ENCODE results near the gene DUSP22.

The DUSP22 gene

DNA sequence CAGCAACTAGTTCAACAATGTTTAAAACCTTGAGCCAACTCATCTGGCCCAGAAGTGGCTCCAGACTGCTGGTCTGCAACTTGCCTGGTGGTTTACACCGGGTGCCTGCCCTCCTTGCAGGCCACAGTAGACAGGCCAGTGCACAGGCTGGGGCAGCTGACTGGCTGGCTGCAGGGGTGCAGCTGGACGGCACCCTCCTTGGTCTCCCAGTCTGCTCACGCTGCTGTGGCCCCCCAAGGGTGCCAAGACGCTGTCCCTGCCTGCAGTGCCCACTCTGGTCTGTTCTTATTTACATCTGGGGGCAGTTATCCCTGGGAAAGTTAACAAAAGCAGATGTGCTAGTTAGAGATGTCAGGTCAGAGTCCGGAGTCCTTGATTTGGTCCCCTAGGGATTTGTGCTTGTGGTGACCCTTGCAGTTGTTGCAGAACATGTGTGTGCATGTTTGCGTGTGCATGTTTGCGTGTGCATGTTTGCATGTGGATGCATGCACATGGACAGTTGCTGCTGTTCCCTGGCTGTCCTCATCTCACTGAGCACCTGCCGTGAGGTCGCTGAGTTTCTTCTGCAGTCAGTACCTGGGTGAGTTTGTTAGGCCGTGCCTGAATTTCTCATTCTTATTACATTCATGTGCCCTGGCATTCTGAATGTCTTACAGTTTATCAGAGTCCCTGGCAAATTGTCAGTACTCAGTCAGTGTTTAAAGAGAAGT, 51.1 kb downstream of the DUSP22 start:
- Histone ChIP-seq H2AFZ (ENCODE audit: low read length) (no peak overlapping the region), H3K9me2 (replicated peaks; ENCODE audit: insufficient read depth, low read length) (no peaks in the 10 kb centered on the region), H3K27ac (ENCODE audit: low read length) (no peak overlapping the region), H3K9me3 (replicated peaks; ENCODE audit: insufficient read depth, low read length) (no peaks in the 10 kb centered on the region), H3F3A (ENCODE audit: insufficient read depth, low read length) (no peaks in the 10 kb centered on the region), H3K9ac (ENCODE audit: low read length) (no peak overlapping the region), H3K4me3 (ENCODE audit: low read length) (no peak overlapping the region), H4K20me1 (ENCODE audit: insufficient read depth, low read length) (no peaks in the 10 kb centered on the region), H3K27me3 (replicated peaks; ENCODE audit: insufficient read depth, low read length) (no peaks in the 10 kb centered on the region), H3K79me2 (ENCODE audit: low read length) (peaks cover 84% of the 10 kb centered on the region), H3K4me2 (ENCODE audit: low read depth, low read length) (no peak overlapping the region), H3K36me3 (replicated peaks; ENCODE audit: insufficient read depth, low read length) (peaks cover 18% of the 10 kb centered on the region), H3K4me1 (ENCODE audit: low read length) (no peaks in the 10 kb centered on the region; the same call in 1 of the 2 replicates)
- TF ChIP-seq EZH2 (optimal IDR thresholded peaks at IDR 0.05; ENCODE audit: low read depth, low read length) = no peak
- no peak for TF ChIP-seq EZH2phosphoT487 (IDR thresholded peaks at IDR 0.05; ENCODE audit: low read length)
- TF ChIP-seq, protein P1, sequence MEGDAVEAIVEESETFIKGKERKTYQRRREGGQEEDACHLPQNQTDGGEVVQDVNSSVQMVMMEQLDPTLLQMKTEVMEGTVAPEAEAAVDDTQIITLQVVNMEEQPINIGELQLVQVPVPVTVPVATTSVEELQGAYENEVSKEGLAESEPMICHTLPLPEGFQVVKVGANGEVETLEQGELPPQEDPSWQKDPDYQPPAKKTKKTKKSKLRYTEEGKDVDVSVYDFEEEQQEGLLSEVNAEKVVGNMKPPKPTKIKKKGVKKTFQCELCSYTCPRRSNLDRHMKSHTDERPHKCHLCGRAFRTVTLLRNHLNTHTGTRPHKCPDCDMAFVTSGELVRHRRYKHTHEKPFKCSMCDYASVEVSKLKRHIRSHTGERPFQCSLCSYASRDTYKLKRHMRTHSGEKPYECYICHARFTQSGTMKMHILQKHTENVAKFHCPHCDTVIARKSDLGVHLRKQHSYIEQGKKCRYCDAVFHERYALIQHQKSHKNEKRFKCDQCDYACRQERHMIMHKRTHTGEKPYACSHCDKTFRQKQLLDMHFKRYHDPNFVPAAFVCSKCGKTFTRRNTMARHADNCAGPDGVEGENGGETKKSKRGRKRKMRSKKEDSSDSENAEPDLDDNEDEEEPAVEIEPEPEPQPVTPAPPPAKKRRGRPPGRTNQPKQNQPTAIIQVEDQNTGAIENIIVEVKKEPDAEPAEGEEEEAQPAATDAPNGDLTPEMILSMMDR (IDR thresholded peaks at IDR 0.05; ENCODE audit: low read length) = no peak
- DNase-seq = no peak

DNA sequence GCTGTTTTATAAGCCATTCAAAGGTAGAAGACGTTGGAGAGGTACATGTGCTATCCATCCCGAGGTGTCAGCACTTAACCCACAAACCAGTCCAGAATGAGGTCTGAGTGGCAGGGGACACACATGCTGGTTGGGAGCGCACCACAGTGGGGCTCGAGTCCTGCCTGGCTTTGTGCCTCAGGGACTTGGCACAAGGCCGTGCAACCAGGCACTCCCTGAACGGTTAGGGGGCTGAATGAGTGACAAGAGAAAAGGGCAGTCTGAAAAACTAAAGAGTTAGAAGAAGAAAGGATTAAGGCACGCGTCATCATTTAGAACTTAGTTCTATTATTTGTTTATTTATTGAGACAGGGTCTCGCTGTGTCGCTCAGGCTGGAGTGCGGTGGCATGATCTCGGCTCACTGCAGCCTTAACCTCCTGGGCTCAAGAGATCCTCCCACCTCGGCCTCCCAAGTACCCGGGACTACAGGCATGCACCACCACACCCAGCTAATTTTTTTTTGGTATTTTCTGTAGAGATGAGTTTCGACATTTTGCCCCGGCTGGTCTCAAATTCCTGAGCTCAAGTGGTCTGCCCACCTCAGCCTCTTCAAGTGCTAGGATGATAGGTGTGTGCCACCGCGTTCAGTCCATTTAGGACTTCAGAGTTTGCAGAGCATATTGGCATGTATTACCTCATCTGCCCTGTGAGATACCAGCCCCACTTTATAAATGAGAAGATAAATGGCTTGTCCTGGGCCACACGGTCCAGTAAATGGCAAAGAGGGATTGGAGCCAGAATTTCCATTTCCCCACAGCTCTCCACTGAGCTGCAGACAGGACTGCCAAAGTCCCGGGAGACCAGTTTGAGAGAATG, 51.9 kb downstream of the DUSP22 start:
- DNase-seq = no peak
- TF ChIP-seq EZH2 (optimal IDR thresholded peaks at IDR 0.05; ENCODE audit: low read depth, low read length) (no peak), EZH2phosphoT487 (IDR thresholded peaks at IDR 0.05; ENCODE audit: low read length) (no peak)
- TF ChIP-seq, protein P1 (IDR thresholded peaks at IDR 0.05; ENCODE audit: low read length) = no peak

GRCh38 chr6:344816-345340, 52.6 kb downstream of the DUSP22 start:
- no peaks in the 10 kb centered on the region for H3K9me2 ChIP-seq (replicated peaks; ENCODE audit: insufficient read depth, low read length)
- H2AFZ ChIP-seq (ENCODE audit: low read length) = no peak overlapping the region
- no peaks in the 10 kb centered on the region for H4K20me1 ChIP-seq (ENCODE audit: insufficient read depth, low read length)
- peaks cover 16% of the 10 kb centered on the region for H3K36me3 ChIP-seq (replicated peaks; ENCODE audit: insufficient read depth, low read length)
- H3K9me3 ChIP-seq (replicated peaks; ENCODE audit: insufficient read depth, low read length) = no peaks in the 10 kb centered on the region
- H3K79me2 ChIP-seq (ENCODE audit: low read length) = peaks cover 69% of the 10 kb centered on the region
- no peak overlapping the region for H3K9ac ChIP-seq (ENCODE audit: low read length)
- no peaks in the 10 kb centered on the region for H3K4me1 ChIP-seq (ENCODE audit: low read length)
- H3K4me3 ChIP-seq (ENCODE audit: low read length) = no peak overlapping the region
- H3F3A ChIP-seq (ENCODE audit: insufficient read depth, low read length) = no peaks in the 10 kb centered on the region
- H3K4me2 ChIP-seq (ENCODE audit: low read depth, low read length) = no peak overlapping the region
- no peaks in the 10 kb centered on the region for H3K27me3 ChIP-seq (replicated peaks; ENCODE audit: insufficient read depth, low read length)
- DNase-seq = no peak
- TF ChIP-seq EZH2 (optimal IDR thresholded peaks at IDR 0.05; ENCODE audit: low read depth, low read length) (no peak), EZH2phosphoT487 (IDR thresholded peaks at IDR 0.05; ENCODE audit: low read length) (no peak)
- TF ChIP-seq, protein P1 (IDR thresholded peaks at IDR 0.05; ENCODE audit: low read length) = no peak
- no peak overlapping the region for H3K27ac ChIP-seq (ENCODE audit: low read length)

More for the DNA sequence above, 51.9 kb downstream of the DUSP22 start:
- H3K79me2 ChIP-seq (ENCODE audit: low read length) = peaks cover 76% of the 10 kb centered on the region
- H3K9me3 ChIP-seq (replicated peaks; ENCODE audit: insufficient read depth, low read length) = no peaks in the 10 kb centered on the region
- no peak overlapping the region for H3K27ac ChIP-seq (ENCODE audit: low read length)
- H2AFZ ChIP-seq (ENCODE audit: low read length) = no peak overlapping the region
- H3K4me1 ChIP-seq (ENCODE audit: low read length) = no peaks in the 10 kb centered on the region
- H4K20me1 ChIP-seq (ENCODE audit: insufficient read depth, low read length) = no peaks in the 10 kb centered on the region
- H3F3A ChIP-seq (ENCODE audit: insufficient read depth, low read length) = no peaks in the 10 kb centered on the region
- H3K4me2 ChIP-seq (ENCODE audit: low read depth, low read length) = no peak overlapping the region
- H3K9ac ChIP-seq (ENCODE audit: low read length) = no peak overlapping the region
- peaks cover 18% of the 10 kb centered on the region for H3K36me3 ChIP-seq (replicated peaks; ENCODE audit: insufficient read depth, low read length)
- no peaks in the 10 kb centered on the region for H3K9me2 ChIP-seq (replicated peaks; ENCODE audit: insufficient read depth, low read length)
- H3K27me3 ChIP-seq (replicated peaks; ENCODE audit: insufficient read depth, low read length) = no peaks in the 10 kb centered on the region
- no peak overlapping the region for H3K4me3 ChIP-seq (ENCODE audit: low read length)
